K562 (cell line): Measurements from ENCODE around the gene ARHGAP12. TPM values are rescaled to one million over a fixed set of nuclear protein-coding genes. Genes with fewer than 3 reads are reported as not detected.

Experiments used
- E2F3 ChIP-seq: fragments of 250-450 bp; sonication (Bioruptor Pico); IDR thresholded peaks from 2 replicates; pipeline ENCODE4 v1.4.0; 2020; ENCODE audit warnings: mild to moderate bottlenecking
- MCM2 ChIP-seq: fragments of 450-650 bp; IDR thresholded peaks from 2 replicates; pipeline ENCODE4 v1.6.1; 2017; ENCODE audit warnings: low read depth, mild to moderate bottlenecking
- NFYB ChIP-seq: IDR thresholded peaks from 2 replicates; pipeline ENCODE4 v1.6.1; 2011; ENCODE audit warnings: mild to moderate bottlenecking, moderate library complexity; ENCODE audit not compliant: insufficient read length; ENCODE audit errors: extremely low read depth
- polyA plus RNA-seq, 8 experiments: library from polyadenylated mRNA; depleted of rRNA in 4 of 8; stranded (reverse) in 5 of 8; unstranded in 3 of 8; fragments of >200 nt; fragmentation: Nextera tagmentation in 2 of 8; fragmentation: Illumina TruSeq in 1 of 8; extraction: Ambion mirVana in 2 of 8; extraction: Trizol in 1 of 8; gene quantifications; 2 replicates each; pipeline versions ENCODE4 v1.2.1 to v1.2.3, GENCODE V29; 2011 to 2014; ENCODE audit warnings: inconsistent platforms in 1 of 8, missing spikeins in 1 of 8
- total RNA-seq, 7 experiments: library from RNA; depleted of rRNA in 6 of 7; stranded (reverse); fragments of >200 nt in 6 of 7; fragmentation: Illumina TruSeq in 2 of 7; extraction: Trizol in 2 of 7; gene quantifications; 2 replicates each; pipeline versions ENCODE4 v1.2.1 to v1.2.3, GENCODE V29; 2011 to 2021; ENCODE audit warnings: low replicate concordance in 1 of 7
- TF ChIP-seq, protein P1 (sequence below), 2 experiments: fragments of 450-650 bp; IDR thresholded peaks; 2 replicates each; pipeline ENCODE4 v1.6.1; 2016; ENCODE audit warnings: mild to moderate bottlenecking in 2 of 2, borderline replicate concordance in 1 of 2, low read depth in 1 of 2, moderate library complexity in 1 of 2
- TF ChIP-seq, protein P2 (sequence below): sonication (generic); formaldehyde crosslinking; IDR thresholded peaks from 2 replicates; pipeline ENCODE4 v1.8.1; 2022; ENCODE audit warnings: missing genetic modification reagents
- TF ChIP-seq, protein P3 (sequence below), 2 experiments: IDR thresholded peaks; 2 replicates each; pipeline ENCODE4 v1.6.1; 2011; ENCODE audit warnings: borderline replicate concordance in 1 of 2, control low read depth in 1 of 2, low read depth in 1 of 2, low read length in 1 of 2, mild to moderate bottlenecking in 1 of 2, mixed read lengths in 1 of 2, moderate library complexity in 1 of 2; ENCODE audit not compliant: insufficient read depth in 1 of 2, insufficient read length in 1 of 2, poor library complexity in 1 of 2, severe bottlenecking in 1 of 2; ENCODE audit errors: extremely low read depth in 1 of 2
- TF ChIP-seq, protein P4 (sequence below), 3 experiments: IDR thresholded peaks in 2 of 3; conservative IDR thresholded peaks in 1 of 3; 2 replicates each; pipeline ENCODE4 v1.5.1; 2011 to 2012; ENCODE audit warnings: low read length in 3 of 3, mild to moderate bottlenecking in 3 of 3, control low read depth in 2 of 3, improper control_type of control experiment in 1 of 3, inconsistent platforms in 1 of 3, low read depth in 1 of 3, mixed read lengths in 1 of 3, moderate library complexity in 1 of 3; ENCODE audit not compliant: insufficient read depth in 2 of 3
- TF ChIP-seq, protein P5 (sequence below), 2 experiments: IDR thresholded peaks in 1 of 2; conservative IDR thresholded peaks in 1 of 2; 2 replicates each; pipeline ENCODE4 v1.6.1; 2016; ENCODE audit warnings: low read depth in 2 of 2, mild to moderate bottlenecking in 1 of 2, missing compliant biosample characterization in 1 of 2, missing genetic modification characterization in 1 of 2, moderate library complexity in 1 of 2

ARHGAP12 gene
- total and polyA plus RNA-seq, 9 of the 15 experiments (the other 6 are each of a cell fraction or from before 2014, with no cell fraction given): 4.4 to 18.7 (median 10.1) TPM

DNA sequence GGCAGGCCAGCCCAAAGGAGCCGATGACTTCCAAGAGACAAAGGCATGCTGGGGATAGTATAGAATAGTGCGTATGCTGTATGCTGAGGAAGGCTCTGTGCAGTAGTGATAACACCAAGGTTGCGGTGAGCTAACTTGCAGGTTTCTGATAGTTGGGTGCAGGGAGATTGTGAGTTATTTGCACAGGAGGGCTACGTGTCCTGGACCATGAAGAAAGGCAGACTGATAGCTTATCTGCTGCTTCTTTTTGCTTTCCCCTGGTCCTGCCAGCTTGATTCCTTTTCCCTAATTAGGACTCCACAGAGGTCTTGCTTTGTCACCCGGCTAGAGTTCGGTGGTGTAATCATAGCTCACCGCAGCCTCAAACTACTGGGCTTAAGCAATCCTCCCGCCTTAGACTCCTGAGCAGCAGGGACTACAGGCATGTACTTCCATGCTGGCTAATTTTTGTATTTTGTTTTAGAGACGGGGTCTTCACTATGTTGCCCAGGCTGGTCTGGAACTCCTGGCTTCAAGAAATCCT lies 43.9 kb upstream of the ARHGAP12 start (continued):
- TF ChIP-seq, protein P1, sequence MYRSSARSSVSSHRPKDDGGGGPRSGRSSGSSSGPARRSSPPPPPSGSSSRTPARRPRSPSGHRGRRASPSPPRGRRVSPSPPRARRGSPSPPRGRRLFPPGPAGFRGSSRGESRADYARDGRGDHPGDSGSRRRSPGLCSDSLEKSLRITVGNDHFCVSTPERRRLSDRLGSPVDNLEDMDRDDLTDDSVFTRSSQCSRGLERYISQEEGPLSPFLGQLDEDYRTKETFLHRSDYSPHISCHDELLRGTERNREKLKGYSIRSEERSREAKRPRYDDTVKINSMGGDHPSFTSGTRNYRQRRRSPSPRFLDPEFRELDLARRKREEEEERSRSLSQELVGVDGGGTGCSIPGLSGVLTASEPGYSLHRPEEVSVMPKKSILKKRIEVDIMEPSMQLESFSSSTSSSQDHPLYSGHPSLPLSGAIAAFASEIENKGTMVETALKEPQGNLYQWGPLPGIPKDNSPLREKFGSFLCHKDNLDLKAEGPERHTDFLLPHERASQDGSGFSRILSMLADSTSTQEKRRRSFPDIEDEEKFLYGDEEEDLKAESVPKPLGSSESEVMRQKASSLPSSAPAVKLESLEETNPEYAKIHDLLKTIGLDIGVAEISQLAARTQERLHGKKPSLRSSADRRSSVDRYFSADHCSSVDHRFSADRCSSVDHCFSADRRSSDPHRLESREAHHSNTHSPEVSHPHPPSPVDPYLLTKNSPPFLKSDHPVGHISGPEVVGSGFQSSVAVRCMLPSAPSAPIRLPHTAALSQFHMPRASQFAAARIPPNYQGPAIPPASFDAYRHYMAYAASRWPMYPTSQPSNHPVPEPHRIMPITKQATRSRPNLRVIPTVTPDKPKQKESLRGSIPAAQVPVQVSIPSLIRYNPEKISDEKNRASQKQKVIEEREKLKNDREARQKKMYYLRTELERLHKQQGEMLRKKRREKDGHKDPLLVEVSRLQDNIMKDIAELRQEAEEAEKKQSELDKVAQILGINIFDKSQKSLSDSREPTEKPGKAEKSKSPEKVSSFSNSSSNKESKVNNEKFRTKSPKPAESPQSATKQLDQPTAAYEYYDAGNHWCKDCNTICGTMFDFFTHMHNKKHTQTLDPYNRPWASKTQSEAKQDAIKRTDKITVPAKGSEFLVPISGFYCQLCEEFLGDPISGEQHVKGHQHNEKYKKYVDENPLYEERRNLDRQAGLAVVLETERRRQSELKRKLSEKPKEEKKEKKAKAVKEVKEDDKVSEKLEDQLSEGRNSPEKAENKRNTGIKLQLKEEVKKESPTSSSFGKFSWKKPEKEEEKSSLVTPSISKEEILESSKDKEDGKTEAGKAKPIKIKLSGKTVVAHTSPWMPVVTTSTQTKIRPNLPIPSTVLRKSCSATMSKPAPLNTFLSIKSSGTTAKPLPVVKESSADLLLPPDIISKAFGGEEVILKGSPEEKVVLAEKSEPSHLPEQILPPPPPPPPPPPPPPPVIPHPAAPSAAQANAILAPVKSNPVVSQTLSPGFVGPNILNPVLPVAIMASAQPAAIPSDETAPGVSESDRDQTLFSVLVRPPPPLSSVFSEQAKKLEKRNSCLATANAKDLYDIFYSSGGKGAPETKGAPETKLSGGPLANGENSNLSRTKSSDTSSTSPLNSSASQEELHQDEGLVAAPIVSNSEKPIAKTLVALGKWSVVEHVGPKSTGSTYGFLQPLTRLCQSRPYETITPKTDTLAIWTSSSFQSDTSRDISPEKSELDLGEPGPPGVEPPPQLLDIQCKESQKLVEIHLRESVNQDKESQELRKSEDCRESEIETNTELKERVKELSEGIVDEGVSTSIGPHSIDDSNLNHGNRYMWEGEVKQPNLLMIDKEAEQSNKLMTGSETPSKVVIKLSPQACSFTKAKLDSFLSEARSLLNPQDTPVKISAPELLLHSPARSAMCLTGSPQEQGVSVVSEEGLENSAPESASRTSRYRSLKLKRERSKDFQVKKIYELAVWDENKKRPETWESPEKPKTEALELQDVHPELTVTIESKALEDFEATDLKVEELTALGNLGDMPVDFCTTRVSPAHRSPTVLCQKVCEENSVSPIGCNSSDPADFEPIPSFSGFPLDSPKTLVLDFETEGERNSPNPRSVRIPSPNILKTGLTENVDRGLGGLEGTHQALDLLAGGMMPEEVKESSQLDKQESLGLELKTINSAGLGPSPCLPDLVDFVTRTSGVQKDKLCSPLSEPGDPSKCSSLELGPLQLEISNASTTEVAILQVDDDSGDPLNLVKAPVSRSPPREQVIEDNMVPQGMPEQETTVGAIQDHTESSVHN (IDR thresholded peaks at IDR 0.05; ENCODE audit: borderline replicate concordance in 1 of 2, low read depth in 1 of 2): no peak
- no peak for TF ChIP-seq MCM2
- no peak for TF ChIP-seq NFYB
- TF ChIP-seq, protein P2, sequence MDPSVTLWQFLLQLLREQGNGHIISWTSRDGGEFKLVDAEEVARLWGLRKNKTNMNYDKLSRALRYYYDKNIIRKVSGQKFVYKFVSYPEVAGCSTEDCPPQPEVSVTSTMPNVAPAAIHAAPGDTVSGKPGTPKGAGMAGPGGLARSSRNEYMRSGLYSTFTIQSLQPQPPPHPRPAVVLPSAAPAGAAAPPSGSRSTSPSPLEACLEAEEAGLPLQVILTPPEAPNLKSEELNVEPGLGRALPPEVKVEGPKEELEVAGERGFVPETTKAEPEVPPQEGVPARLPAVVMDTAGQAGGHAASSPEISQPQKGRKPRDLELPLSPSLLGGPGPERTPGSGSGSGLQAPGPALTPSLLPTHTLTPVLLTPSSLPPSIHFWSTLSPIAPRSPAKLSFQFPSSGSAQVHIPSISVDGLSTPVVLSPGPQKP (CRISPR knock-in tag): no peak
- TF ChIP-seq, protein P3, sequence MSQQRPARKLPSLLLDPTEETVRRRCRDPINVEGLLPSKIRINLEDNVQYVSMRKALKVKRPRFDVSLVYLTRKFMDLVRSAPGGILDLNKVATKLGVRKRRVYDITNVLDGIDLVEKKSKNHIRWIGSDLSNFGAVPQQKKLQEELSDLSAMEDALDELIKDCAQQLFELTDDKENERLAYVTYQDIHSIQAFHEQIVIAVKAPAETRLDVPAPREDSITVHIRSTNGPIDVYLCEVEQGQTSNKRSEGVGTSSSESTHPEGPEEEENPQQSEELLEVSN (IDR thresholded peaks at IDR 0.05; ENCODE audit: borderline replicate concordance in 1 of 2, extremely low read depth in 1 of 2, insufficient read depth in 1 of 2, insufficient read length in 1 of 2, low read depth in 1 of 2, low read length in 1 of 2, poor library complexity in 1 of 2, severe bottlenecking in 1 of 2): peak in 1 of 2 experiments; percentile 33
- TF ChIP-seq E2F3 (CRISPR knock-in tag): no peak
- TF ChIP-seq, protein P4, sequence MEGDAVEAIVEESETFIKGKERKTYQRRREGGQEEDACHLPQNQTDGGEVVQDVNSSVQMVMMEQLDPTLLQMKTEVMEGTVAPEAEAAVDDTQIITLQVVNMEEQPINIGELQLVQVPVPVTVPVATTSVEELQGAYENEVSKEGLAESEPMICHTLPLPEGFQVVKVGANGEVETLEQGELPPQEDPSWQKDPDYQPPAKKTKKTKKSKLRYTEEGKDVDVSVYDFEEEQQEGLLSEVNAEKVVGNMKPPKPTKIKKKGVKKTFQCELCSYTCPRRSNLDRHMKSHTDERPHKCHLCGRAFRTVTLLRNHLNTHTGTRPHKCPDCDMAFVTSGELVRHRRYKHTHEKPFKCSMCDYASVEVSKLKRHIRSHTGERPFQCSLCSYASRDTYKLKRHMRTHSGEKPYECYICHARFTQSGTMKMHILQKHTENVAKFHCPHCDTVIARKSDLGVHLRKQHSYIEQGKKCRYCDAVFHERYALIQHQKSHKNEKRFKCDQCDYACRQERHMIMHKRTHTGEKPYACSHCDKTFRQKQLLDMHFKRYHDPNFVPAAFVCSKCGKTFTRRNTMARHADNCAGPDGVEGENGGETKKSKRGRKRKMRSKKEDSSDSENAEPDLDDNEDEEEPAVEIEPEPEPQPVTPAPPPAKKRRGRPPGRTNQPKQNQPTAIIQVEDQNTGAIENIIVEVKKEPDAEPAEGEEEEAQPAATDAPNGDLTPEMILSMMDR (IDR thresholded peaks at IDR 0.05 in 2 of 3, conservative IDR thresholded peaks at IDR 0.05 in 1 of 3; ENCODE audit: insufficient read depth in 2 of 3, low read depth in 1 of 3, low read length in 3 of 3): no peak
- TF ChIP-seq, protein P5, sequence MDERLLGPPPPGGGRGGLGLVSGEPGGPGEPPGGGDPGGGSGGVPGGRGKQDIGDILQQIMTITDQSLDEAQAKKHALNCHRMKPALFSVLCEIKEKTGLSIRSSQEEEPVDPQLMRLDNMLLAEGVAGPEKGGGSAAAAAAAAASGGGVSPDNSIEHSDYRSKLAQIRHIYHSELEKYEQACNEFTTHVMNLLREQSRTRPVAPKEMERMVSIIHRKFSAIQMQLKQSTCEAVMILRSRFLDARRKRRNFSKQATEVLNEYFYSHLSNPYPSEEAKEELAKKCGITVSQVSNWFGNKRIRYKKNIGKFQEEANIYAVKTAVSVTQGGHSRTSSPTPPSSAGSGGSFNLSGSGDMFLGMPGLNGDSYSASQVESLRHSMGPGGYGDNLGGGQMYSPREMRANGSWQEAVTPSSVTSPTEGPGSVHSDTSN (CRISPR knock-in tag; IDR thresholded peaks at IDR 0.05; ENCODE audit: low read depth): no peak
- TF ChIP-seq, protein P5 (tag; conservative IDR thresholded peaks at IDR 0.05; ENCODE audit: low read depth): peak; percentile 32
